ENCODE data around the gene IL16. TPM values are rescaled to one million over a fixed set of nuclear protein-coding genes. Genes with fewer than 3 reads are reported as not detected.

The IL16 gene
- total and polyA plus RNA-seq, 11 donors, result 1.2 to 21.6 (median 3.7) TPM

DNA sequence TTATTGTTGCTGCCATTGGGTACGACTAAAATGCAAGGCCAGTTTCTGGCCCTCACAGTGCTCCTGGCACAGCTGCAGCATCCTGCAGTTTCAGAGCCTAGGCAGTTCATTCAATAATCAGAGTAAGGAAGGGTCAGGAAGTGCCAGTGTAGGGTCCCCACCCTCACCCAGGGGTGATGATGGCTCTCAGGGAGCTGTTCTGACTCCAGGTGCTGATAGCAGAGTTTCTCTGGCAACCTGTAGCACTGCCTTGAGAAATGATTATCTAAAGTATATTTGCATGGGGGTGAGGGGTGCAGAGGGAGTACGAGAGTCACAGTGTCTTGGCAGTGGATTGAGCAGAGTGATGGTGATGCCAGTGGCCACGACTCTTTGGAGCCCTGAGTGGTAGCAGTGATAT, 15.5 kb upstream of the IL16 start:
- H3K9me3 ChIP-seq, result peaks cover 0 to 5% (median 0%) of the 10 kb centered on the region in 12 donors
- peak overlapping the region in 4 of 12 donors; percentile 71 to 78 (median 74) for H3K27ac ChIP-seq
- H3K27me3 ChIP-seq, result peaks cover 0 to 10% (median 0%) of the 10 kb centered on the region in 9 donors
- no peak overlapping the region for H3K4me3 ChIP-seq
- H3K4me1 ChIP-seq, result peaks cover 0 to 31% (median 10%) of the 10 kb centered on the region in 12 donors
- TF ChIP-seq, protein P1, sequence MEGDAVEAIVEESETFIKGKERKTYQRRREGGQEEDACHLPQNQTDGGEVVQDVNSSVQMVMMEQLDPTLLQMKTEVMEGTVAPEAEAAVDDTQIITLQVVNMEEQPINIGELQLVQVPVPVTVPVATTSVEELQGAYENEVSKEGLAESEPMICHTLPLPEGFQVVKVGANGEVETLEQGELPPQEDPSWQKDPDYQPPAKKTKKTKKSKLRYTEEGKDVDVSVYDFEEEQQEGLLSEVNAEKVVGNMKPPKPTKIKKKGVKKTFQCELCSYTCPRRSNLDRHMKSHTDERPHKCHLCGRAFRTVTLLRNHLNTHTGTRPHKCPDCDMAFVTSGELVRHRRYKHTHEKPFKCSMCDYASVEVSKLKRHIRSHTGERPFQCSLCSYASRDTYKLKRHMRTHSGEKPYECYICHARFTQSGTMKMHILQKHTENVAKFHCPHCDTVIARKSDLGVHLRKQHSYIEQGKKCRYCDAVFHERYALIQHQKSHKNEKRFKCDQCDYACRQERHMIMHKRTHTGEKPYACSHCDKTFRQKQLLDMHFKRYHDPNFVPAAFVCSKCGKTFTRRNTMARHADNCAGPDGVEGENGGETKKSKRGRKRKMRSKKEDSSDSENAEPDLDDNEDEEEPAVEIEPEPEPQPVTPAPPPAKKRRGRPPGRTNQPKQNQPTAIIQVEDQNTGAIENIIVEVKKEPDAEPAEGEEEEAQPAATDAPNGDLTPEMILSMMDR (IDR thresholded peaks at IDR 0.05), result no peak
- no peak for TF ChIP-seq POLR2A (IDR thresholded peaks at IDR 0.05)
- ATAC-seq, result no peak
- intact Hi-C loops (cut with DNase I), result loop anchor here in 2 of 10 donors (5.0 to 10.0 kb wide), 3 partner anchors 46 to 144 kb away; partner anchors contain the start of genes CFAP161 (in 1 of the 2) and STARD5 (in 1 of the 2)
- H3K36me3 ChIP-seq, result no peaks in the 10 kb centered on the region
- 52 to 69% (median 62%) methylated on average over 3 of the region's 3 CpGs for WGBS, 4 donors
- no peak for DNase-seq

DNA sequence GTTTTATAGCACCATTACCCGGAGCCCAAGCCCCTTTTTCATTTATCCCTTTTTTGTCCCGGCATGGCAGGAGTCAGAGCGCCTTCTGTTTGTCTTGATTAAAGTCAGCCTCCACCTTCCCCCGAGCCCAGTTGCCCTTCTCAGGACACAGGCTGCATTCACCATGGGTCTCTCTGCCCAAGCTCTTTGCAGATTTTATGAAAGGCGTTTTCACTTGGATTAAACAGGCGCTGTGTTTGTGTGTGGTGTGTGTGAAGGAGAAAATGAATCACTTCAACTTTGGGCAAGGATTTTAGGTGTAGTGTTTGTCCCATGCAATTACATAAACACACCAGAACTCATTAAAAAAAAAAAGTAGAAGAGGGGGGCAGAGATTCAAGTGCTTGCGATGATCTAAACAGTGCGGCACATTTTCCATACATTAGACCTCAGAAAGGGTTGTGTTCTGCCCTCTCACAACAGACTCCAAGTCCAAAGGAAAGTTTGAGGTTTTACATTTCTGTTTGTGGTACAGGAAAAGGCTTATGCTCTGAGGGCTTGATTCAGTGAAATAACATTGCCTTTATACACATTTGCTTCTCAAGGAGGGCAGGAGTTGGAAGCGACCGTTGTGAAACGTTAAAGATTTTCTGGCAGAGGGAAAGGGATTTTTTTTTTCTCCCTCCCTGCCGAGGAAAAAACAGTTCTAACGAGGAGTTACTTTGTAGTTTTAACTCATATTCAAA, 14.5 kb upstream of the IL16 start:
- ATAC-seq, result peak in 3 of 4 donors; percentile 25 to 39 (median 32)
- no peak for DNase-seq
- no peaks in the 10 kb centered on the region for H3K36me3 ChIP-seq
- peak overlapping the region in 10 of 12 donors; percentile 23 to 61 (median 40) for H3K4me3 ChIP-seq
- 49 to 57% (median 56%) methylated on average over 13 of the region's 13 CpGs for WGBS, 4 donors
- intact Hi-C loops (cut with DNase I), result loop anchor here in 2 of 10 donors (5.0 to 10.0 kb wide), 3 partner anchors 45 to 143 kb away; partner anchors contain the start of genes CFAP161 (in 1 of the 2) and STARD5 (in 1 of the 2)
- peak overlapping the region in 11 of 12 donors; percentile 9 to 78 (median 58) for H3K27ac ChIP-seq
- peaks cover 0 to 12% (median 0%) of the 10 kb centered on the region in 9 donors for H3K27me3 ChIP-seq
- peaks cover 0 to 22% (median 3%) of the 10 kb centered on the region in 12 donors for H3K4me1 ChIP-seq
- no peak for TF ChIP-seq POLR2A (IDR thresholded peaks at IDR 0.05)
- TF ChIP-seq, protein P1 (IDR thresholded peaks at IDR 0.05), result no peak
- H3K9me3 ChIP-seq, result peaks cover 0 to 5% (median 0%) of the 10 kb centered on the region in 12 donors

DNA sequence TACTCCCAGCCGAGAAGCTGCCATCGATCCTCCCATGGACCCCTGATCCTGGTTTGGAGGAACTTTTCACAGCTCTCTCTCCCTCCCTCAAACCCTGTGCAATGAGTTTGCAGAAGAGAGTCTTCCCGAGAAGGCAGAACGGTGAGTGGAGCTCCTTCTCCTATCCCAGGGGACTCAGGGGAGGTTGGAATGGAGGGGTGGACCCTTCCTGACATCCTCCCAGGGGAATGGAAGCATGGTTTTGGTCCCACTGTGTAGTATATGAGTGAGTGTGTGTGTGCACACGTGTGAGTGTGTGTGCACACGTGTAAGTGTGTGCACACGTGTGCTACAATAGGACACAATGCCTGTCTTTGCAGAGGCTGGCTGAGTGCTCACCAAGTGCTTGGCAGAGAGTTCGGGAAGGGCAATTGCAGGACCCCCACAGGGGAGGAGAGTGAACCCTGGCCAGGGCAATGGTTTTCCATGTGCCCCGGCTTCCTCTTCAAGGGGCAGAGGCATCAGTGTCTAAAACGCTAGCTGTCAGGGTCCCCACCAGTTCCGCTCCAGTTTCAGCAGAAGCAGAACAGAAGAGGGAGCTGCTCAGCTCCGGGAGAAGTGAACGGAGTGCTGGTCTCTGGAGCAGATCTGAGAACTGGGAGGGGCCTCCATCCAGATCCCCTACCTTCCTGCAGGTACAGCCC, 13.8 kb upstream of the IL16 start:
- WGBS, 4 donors, result 35 to 46% (median 42%) methylated on average over 12 to 13 of the region's 13 CpGs
- Histone ChIP-seq H3K4me1 (peaks cover 0 to 18% (median 0%) of the 10 kb centered on the region in 12 donors), H3K27me3 (peaks cover 0 to 12% (median 0%) of the 10 kb centered on the region in 9 donors), H3K9me3 (peaks cover 0 to 5% (median 0%) of the 10 kb centered on the region in 12 donors), H3K4me3 (peak overlapping the region in 10 of 12 donors; percentile 23 to 61 (median 40)), H3K27ac (peak overlapping the region in 11 of 12 donors; percentile 9 to 78 (median 58)), H3K36me3 (no peaks in the 10 kb centered on the region)
- intact Hi-C loops (cut with DNase I), result loop anchor here in 2 of 10 donors (5.0 to 10.0 kb wide), 3 partner anchors 44 to 142 kb away; partner anchors contain the start of genes CFAP161 (in 1 of the 2) and STARD5 (in 1 of the 2)
- DNase-seq, result peak in 2 of 5 donors; percentile 32 to 40
- peak; percentile 55 to 78 (median 66) for ATAC-seq
- TF ChIP-seq, protein P1 (IDR thresholded peaks at IDR 0.05), result peak in 4 of 12 donors; percentile 18 to 46 (median 28)
- no peak for TF ChIP-seq POLR2A (IDR thresholded peaks at IDR 0.05)
